ENCODE data around the gene GCK. TPM values are rescaled to one million over a fixed set of nuclear protein-coding genes. Genes with fewer than 3 reads are reported as not detected.
A peak's percentile ranks its signal among the peaks of the same experiment; 100 is the strongest.

The GCK gene
- total RNA-seq, 2 donors from 2014 or later: 0.51 to 0.81 TPM

DNA sequence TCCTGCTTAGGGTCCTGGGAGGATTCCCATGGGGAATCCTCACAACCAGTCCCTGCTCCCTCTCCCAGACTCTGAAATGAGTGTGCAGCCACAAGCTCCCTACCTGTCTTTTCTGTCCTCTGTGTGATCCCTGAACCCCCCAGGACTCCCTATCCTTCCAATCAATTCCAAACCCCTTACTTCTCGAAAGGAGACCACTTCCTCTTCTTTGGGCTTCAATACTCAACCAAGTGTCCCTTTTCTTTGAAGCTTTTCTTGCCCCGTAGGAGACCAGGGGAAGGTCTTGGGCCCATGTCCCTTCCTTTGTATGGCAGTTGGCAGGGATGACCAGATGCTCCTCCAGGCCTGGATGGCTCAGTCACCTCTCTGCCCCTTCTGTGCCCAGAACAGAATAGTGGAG is 83.4 kb downstream of the GCK start:
- no peak for DNase-seq (ENCODE audit: low spot score)
- intact Hi-C loops (cut with DNase I): no loop called here

- intact Hi-C loops (cut with DNase I): no loop called here
- DNase-seq (ENCODE audit: low spot score): peak; percentile 87
These were observed 84.1 kb downstream of the GCK start for GRCh38 chr7:44104860-44105771.

GRCh38 chr7:44103923-44104859 is 85.0 kb downstream of the GCK start, which contains the start of gene AEBP1:
TSS of gene AEBP1 (plus strand) at chr7:44104345. CDS start at chr7:44104666, 321 bp downstream.
- intact Hi-C loops (cut with DNase I): no loop called here
- peak; percentile 86 for DNase-seq (ENCODE audit: low spot score)

- peak; percentile 64 for DNase-seq (ENCODE audit: low spot score)
- intact Hi-C loops (cut with DNase I): no loop called here
These were observed 85.7 kb downstream of the GCK start for GRCh38 chr7:44103566-44103922.

DNA sequence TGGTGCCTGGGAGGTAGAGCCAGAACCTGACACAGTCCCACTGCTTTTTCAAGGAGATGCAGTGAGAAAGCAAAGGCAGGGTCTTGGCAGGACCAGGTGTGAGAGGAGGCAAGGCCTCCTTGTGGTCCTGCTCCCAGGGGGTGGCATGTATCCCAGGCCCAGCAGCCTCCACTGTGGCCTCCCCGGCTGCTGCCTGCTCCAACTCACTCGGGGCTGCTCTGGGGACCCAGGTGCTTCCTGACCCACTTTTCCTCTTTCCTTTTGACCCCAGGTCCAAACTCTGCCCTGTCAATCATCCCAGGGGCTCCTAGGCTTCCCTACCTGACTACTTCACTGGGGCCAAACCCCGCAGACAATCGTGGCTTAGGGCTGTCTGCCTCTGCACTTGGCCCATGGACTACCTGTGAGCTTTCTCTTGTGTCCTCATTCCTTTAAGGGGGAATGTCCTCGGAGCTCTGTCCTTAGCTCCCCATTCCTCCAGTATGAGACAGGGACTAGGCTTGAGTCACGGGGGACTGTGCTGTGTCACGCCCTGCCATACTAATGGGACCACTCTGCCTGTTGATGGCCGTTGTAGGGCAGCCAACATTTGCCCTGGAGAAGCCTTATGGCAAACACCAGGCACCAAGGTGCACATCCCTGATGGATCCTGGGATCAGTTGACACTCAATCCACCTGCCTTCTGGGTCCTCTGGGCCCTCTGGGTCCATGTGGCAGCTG is 86.2 kb downstream of the GCK start:
- peak; percentile 64 for DNase-seq (ENCODE audit: low spot score)
- intact Hi-C loops (cut with DNase I): no loop called here

GRCh38 chr7:44101966-44102845 is 87.0 kb downstream of the GCK start:
- DNase-seq (ENCODE audit: low spot score): peak; percentile 94
- intact Hi-C loops (cut with DNase I): no loop called here

DNA sequence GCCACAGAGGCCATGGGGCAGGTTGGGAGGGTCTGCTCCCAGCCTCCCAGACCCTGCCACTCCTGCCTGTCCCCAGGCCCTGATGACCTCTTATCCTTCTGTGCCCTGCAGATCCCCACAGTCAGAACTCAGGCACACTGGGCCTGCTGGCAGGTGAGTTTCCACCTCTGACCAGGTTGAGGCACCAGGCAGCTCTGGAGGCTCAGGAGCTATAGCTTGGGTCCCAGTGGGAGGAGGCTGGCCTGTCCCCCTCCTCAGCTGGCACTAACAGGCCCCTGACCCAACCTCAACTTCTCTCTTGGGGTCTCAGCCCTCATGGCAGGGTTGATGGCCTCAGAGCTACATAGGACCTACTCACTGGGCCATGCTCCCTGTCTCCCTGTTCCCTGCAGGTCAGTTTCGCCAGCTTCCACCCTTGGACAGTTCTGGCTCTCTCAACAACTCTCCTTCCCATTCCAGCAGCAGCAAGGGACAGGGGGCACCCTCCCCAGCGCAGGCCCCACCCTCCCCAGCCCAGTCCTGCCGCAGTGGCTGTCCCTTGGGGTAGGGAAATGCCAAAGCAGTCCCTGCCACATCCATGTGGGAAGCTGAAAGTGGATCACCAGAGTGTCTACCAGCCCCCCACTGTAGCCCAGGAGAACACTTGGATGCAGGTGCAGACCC is 87.8 kb downstream of the GCK start:
- DNase-seq (ENCODE audit: low spot score): no peak
- intact Hi-C loops (cut with DNase I): no loop called here

DNA sequence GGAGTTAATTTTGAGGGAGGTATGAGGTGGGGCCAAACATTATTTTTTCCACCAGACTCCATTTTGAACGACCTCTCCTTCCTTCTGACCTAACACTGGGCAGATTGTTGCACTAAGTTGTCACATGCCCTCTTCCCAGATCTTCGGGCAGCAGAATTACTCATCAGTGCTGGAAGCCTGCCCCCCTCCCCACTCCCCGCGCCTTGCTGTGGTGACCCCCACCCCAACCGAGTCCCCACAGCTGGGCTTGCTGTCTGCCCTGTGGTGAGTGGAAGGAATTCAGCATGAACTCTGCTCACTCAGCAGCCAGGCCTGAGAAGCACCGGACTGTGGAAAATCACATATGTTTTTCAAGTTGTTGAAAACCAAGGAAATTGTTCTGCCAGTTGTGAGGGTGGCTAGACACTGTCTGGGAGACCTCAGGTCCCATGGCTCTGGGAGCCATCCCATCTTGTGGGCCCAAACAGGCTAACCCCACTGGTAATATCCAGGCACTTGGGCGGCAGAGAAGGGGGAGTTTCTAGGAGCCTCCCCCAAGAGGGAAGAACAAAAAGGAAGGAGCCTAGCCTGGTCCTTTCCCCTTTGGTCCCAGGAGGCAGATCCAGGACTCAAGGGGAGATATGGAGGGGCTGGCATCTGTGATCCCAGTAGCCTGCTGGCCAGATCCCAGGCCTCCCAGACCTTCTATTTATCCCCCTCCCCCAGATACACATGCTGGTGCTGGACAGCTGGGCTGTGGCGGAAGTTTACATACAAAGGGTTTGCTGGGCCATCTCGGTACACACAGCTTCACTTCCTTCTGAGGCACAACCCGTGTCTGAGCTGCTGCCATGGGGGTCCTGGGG is 88.6 kb downstream of the GCK start:
- no peak for DNase-seq (ENCODE audit: low spot score)

DNA sequence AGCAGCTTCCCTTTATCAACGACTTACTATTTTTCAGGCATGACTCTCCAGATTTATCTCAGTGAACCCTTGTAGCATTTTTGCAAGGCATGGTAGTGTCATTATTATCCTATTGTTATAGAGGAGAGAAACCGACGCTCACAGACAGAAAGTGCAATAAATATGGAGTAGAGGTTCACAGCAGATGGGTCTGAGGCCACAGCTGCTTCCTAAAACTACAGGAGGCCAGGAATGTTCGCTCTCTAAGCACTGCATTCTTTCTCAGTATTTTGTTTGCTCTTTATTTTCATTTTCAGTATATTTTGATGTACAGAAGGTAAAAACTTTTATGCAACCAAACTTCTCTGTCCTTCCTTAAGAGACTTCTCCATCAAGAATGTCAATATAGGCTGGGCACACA is 89.6 kb downstream of the GCK start:
- intact Hi-C loops (cut with DNase I): no loop called here
- DNase-seq (ENCODE audit: low spot score): no peak

More for the DNA sequence above, 88.6 kb downstream of the GCK start:
- intact Hi-C loops (cut with DNase I): no loop called here

DNA sequence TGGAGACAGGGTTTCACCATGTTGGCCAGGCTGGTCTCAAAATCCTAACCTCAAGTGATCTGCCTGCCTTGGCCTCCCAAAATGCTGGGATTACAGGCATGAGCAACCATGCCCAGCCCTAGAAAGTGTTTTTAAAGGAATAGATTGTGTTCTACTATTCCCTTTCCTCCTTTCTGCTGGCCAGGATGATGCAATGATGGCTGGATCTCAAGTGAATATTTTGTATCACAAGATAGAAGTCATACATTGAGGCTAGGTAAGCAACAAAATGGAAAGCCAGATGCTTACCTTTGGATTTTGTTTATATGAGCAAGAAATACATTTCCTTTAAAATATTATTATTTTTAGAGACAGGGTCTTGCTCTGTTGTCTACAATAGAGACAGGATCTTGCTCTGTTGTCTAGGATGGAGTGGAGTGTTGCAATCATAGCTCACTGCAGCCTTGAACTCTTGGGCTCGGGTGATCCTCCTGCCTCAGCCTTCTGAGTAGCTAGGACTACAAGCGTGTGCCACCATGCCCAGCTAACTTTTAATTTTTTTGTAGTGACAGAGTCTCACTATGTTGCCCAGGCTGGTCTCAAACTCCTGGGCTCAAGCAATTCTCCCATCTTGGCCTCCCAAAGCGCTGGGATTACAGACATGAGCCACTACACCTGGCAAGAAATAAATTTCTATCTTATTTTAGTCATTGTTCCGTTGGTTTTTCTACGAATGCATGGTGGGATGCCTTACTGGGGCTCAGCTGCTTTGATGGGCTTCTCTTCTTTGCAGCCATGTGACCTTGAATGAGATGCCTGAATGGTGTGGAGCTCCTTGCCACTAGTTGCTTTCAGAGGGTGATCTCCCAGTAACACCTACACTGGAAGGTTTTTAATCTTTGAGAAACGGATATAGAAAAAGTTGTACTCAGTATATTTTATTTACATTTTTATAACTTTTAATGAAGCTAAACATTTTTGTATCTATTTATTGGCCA is 90.9 kb downstream of the GCK start:
- intact Hi-C loops (cut with DNase I): no loop called here

DNA sequence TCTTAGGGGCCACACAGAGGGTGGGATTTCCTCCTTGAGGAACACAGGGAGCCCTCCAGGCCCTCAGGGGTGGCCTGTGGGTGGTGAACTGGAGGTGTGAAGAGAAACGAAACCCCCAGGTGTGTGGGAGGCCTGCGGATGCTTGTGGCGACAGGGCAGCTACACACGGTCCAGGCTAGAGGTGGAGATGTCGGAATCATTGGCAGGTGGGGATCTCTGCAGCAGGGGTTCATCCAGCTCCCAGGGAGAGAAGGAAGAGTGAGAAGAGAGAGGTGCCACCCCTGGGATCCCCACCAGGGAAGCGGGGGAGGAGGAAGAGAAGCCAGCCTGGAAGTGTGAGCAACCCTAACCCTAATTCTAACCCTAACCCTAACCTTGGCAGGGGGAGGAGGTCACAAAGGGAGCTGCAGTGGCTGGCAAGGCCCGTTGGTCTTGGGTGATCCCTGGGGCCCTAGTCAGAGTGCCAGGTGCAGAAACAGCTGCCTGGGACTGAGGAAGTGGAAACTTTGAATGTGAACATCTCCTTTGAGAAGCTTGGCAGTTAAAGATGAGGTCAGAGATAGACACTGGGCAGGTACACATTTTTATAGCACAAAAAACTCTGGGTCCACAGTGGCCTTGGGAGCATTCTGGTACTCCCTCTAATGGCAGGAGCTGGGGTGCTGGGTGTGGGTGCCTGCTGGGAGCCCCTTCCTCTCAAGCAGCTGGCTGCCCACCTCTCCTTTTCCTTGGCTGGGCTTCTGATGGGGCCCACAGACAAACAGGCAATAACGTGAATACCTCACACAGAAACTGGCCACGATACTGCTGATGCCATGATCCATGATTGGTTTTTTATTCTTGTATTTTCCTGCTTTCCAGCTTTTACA is 91.9 kb downstream of the GCK start:
- no peak for DNase-seq (ENCODE audit: low spot score)
- intact Hi-C loops (cut with DNase I): no loop called here

More for the DNA sequence above, 90.9 kb downstream of the GCK start:
- DNase-seq (ENCODE audit: low spot score): no peak

DNA sequence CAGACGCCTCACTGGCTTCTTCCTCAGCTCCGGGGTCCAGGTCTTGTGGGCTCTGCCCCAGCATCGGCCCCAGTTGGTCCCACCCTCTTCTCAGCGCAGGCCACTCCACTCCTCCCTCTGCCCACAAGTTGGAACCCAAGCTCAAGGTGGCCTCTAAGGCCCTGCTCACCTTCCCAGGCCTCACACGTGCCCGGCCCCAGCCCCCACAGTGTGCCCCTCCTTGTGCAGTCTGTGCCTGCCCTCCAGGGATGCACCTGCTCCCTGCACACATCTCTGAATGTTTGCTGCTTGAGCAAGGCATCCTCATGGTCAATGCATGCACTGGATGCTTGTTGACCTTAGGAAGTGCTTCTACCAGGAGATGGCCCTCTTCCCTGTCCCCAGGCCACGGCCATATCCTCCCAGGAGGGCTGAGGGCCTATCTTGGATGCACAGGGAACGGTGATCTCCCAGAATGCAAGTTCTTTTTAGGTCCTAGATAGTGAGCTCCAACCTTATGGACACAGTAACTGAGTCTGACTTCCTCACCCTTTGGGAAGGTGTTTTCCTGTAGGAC is 92.8 kb downstream of the GCK start:
- DNase-seq (ENCODE audit: low spot score): no peak
- intact Hi-C loops (cut with DNase I): no loop called here

DNA sequence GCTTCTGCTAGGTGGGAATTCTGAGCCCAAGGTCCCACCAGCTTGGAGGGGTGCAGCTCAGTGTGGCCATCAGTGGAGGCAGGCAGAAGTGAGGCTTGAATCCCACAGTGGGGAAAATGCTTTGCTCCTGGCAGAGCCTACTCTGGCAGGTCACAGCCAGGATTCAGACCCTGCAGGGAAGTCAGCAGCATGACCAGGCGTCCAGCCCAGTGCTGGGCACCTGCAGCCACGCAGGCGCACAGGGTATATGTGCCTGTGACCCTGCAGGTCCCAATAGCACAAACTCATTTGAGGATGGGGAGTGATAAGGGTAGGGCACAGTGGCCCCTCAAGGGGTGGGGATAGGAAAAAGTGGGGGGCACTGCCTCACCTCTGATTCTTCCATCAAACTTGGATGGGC is 93.5 kb downstream of the GCK start:
- intact Hi-C loops (cut with DNase I): no loop called here
- DNase-seq (ENCODE audit: low spot score): no peak

- intact Hi-C loops (cut with DNase I): no loop called here
- no peak for DNase-seq (ENCODE audit: low spot score)
These were observed 94.2 kb downstream of the GCK start for GRCh38 chr7:44094883-44095592.

All from posterior vena cava (tissue), 2 donors.